Medulla oblongata (tissue), 1 donor: Measurements from ENCODE around the gene FUNDC1.
"Not testable (repeated sequence)": the region's sequence is repeated elsewhere in the genome, so short reads cannot be mapped to it uniquely, and the experiment has no call there.

Source experiments
- DNase-seq: peaks from one replicate; pipeline ENCODE4 v3.0.0-alpha.2; 2015; ENCODE audit errors: extremely low spot score

Gene FUNDC1

GRCh38 chrX:44542567-44543325 lies at the start of gene FUNDC1:
TSS of gene FUNDC1 (minus strand) at chrX:44542859. CDS start at chrX:44542832, 27 bp downstream.
- peak; percentile 93 for DNase-seq

- DNase-seq: no peak
Observed at GRCh38 chrX:44585866-44586265, 43.2 kb upstream of the FUNDC1 start.

- DNase-seq: no peak
Observed at GRCh38 chrX:44580466-44580865, 37.8 kb upstream of the FUNDC1 start.

- no peak for DNase-seq
Observed at GRCh38 chrX:44572340-44572938, 29.8 kb upstream of the FUNDC1 start.

GRCh38 chrX:44570522-44570921 lies 27.9 kb upstream of the FUNDC1 start:
- no peak for DNase-seq

GRCh38 chrX:44569122-44569521 lies 26.5 kb upstream of the FUNDC1 start:
- no peak for DNase-seq

GRCh38 chrX:44568196-44568595 lies 25.5 kb upstream of the FUNDC1 start:
- DNase-seq: no peak

GRCh38 chrX:44561896-44562295 lies 19.2 kb upstream of the FUNDC1 start:
- not testable (repeated sequence) for DNase-seq

GRCh38 chrX:44550563-44550962 lies 7.9 kb upstream of the FUNDC1 start:
- no peak for DNase-seq

GRCh38 chrX:44545454-44545853 lies 2.8 kb upstream of the FUNDC1 start:
- DNase-seq: not testable (repeated sequence)

- DNase-seq: no peak
Observed at GRCh38 chrX:44544036-44544435, 1.4 kb upstream of the FUNDC1 start.

- DNase-seq: no peak
Observed at GRCh38 chrX:44536198-44536597, 6.5 kb downstream of the FUNDC1 start.

- DNase-seq: no peak
Observed at GRCh38 chrX:44529310-44529709, 13.3 kb downstream of the FUNDC1 start.

GRCh38 chrX:44514272-44514671 lies 28.4 kb downstream of the FUNDC1 start:
- no peak for DNase-seq

GRCh38 chrX:44507292-44507691 lies 35.4 kb downstream of the FUNDC1 start:
- DNase-seq: no peak

GRCh38 chrX:44506678-44507077 lies 36.0 kb downstream of the FUNDC1 start:
- no peak for DNase-seq

GRCh38 chrX:44503560-44503959 lies 39.1 kb downstream of the FUNDC1 start:
- DNase-seq: no peak

GRCh38 chrX:44495091-44495490 lies 47.6 kb downstream of the FUNDC1 start:
- DNase-seq: no peak

- DNase-seq: no peak
Observed at GRCh38 chrX:44494357-44494756, 48.3 kb downstream of the FUNDC1 start.

- DNase-seq: no peak
Observed at GRCh38 chrX:44489515-44489914, 53.1 kb downstream of the FUNDC1 start.

GRCh38 chrX:44484607-44485146 lies 58.0 kb downstream of the FUNDC1 start:
- no peak for DNase-seq

GRCh38 chrX:44483965-44484606 lies 58.6 kb downstream of the FUNDC1 start:
- no peak for DNase-seq

GRCh38 chrX:44482575-44482974 lies 60.1 kb downstream of the FUNDC1 start:
- DNase-seq: no peak
